GM12878 (cell line): ENCODE data around the gene NT5C1A. TPM values are rescaled to one million over a fixed set of nuclear protein-coding genes. Genes with fewer than 3 reads are reported as not detected.

ENCODE experiments used
- ATAC-seq: fragments of 200-7000 bp; cut with Tn5 transposase; 3 replicates; pipeline ENCODE4 v1.9.1; 2020; ENCODE audit warnings: mild to moderate bottlenecking, moderate library complexity
- BruUV-seq: library from RNA; stranded (reverse); fragments of 400-500 nt; replicated peaks from 2 replicates; lab custom pipeline; 2021; lab: Mats Ljungman, UMichigan
- CTCF ChIA-PET: fragments of 300-600 bp; sonication (Branson Sonifier 250); formaldehyde crosslinking; extraction: SDS; loops from one replicate; lab custom pipeline; 2021; ENCODE audit warnings: inconsistent platforms; lab: Yijun Ruan, JAX
- POLR2A ChIA-PET: fragments of 350-600 bp; formaldehyde crosslinking; extraction: SDS; loops from one replicate; lab custom pipeline; 2021; ENCODE audit warnings: inconsistent platforms; lab: Charles Lee
- RAD21 ChIA-PET: fragments of 300-600 bp; sonication (Branson Sonifier 250); formaldehyde crosslinking; loops from one replicate; lab custom pipeline; 2023; ENCODE audit warnings: antibody characterized with exemption; ENCODE audit not compliant: unreplicated experiment; lab: Charles Lee
- SMC1A ChIA-PET: fragments of 300-600 bp; sonication (Branson Sonifier 250); formaldehyde crosslinking; loops from one replicate; lab custom pipeline; 2023; ENCODE audit not compliant: unreplicated experiment, uncharacterized antibody; lab: Charles Lee
- DNase-seq: peaks from one replicate; pipeline ENCODE4 v3.0.0-alpha.2; 2011; ENCODE audit warnings: low read depth, low spot score
- FAIRE-seq: peaks from 3 replicates; lab custom pipeline; 2011; peaks lifted over from hg19 to GRCh38; lab: Jason Lieb, UNC
- H2AFZ ChIP-seq: 2 replicates; pipeline ENCODE4 v1.6.0; 2011; ENCODE audit warnings: low read depth, low read length, control low read depth; ENCODE audit not compliant: control insufficient read depth
- H3K27ac ChIP-seq: 2 replicates; pipeline ENCODE4 v1.5.1; 2011; ENCODE audit warnings: control low read depth; ENCODE audit not compliant: control insufficient read depth, insufficient read depth
- H3K27me3 ChIP-seq, 2 experiments: replicated peaks in 1 of 2; 2 replicates each; pipeline versions ENCODE4 v1.6.0 to v1.6.1; 2011; ENCODE audit warnings: low read length in 1 of 2; ENCODE audit not compliant: control insufficient read depth in 2 of 2, insufficient read depth in 2 of 2
- H3K36me3 ChIP-seq, 2 experiments: 2 replicates each; pipeline ENCODE4 v1.5.1; 2011; ENCODE audit warnings: low read length in 1 of 2; ENCODE audit not compliant: control insufficient read depth in 2 of 2, insufficient read depth in 2 of 2
- H3K4me1 ChIP-seq: 2 replicates; pipeline ENCODE4 v1.6.1; 2011; ENCODE audit warnings: mild to moderate bottlenecking, low read length, moderate library complexity, mixed read lengths; ENCODE audit not compliant: control insufficient read depth, insufficient read depth
- H3K4me2 ChIP-seq: 2 replicates; pipeline ENCODE4 v1.6.0; 2011; ENCODE audit warnings: control low read depth; ENCODE audit not compliant: control insufficient read depth, insufficient read depth
- H3K4me3 ChIP-seq: fragments of 200-600 bp; sonication (generic); 2 replicates; pipeline ENCODE4 v1.5.1; 2016
- H3K79me2 ChIP-seq: 2 replicates; pipeline ENCODE4 v1.6.0; 2011; ENCODE audit warnings: low read length; ENCODE audit not compliant: control insufficient read depth, insufficient read depth
- H3K9ac ChIP-seq: 2 replicates; pipeline ENCODE4 v1.8.0; 2011; ENCODE audit warnings: low read length, control low read depth, mixed read lengths; ENCODE audit not compliant: control insufficient read depth, insufficient read depth
- H3K9me3 ChIP-seq: replicated peaks from 3 replicates; pipeline ENCODE4 v1.5.1; 2011; ENCODE audit warnings: mild to moderate bottlenecking, low read length; ENCODE audit not compliant: control insufficient read depth, insufficient read depth
- H4K20me1 ChIP-seq: 2 replicates; pipeline ENCODE4 v1.6.0; 2011; ENCODE audit not compliant: control insufficient read depth, insufficient read depth
- ASH2L ChIP-seq: fragments of 300-600, 200-600 bp; sonication (generic); IDR thresholded peaks from 2 replicates; pipeline ENCODE4 v1.6.1; 2017; ENCODE audit warnings: low read depth, mild to moderate bottlenecking, borderline replicate concordance
- CBFB ChIP-seq: IDR thresholded peaks from 2 replicates; pipeline ENCODE4 v1.6.1; 2016; ENCODE audit warnings: antibody characterized with exemption, low read depth
- CEBPB ChIP-seq, 2 experiments: fragments of 150-350 bp in 1 of 2; IDR thresholded peaks; 2 replicates each; pipeline ENCODE4 v1.6.1; 2012 to 2014; ENCODE audit warnings: low read depth in 2 of 2, low read length in 2 of 2, borderline replicate concordance in 1 of 2, inconsistent platforms in 1 of 2
- CHD4 ChIP-seq: fragments of 200-600 bp; sonication (generic); IDR thresholded peaks from 2 replicates; pipeline ENCODE4 v1.6.1; 2016; ENCODE audit warnings: mild to moderate bottlenecking
- HDAC6 ChIP-seq: fragments of 200-600 bp; sonication (generic); IDR thresholded peaks from one replicate; pipeline ENCODE4 v1.8.0; 2017; ENCODE audit warnings: antibody characterized with exemption; ENCODE audit not compliant: unreplicated experiment
- KAT2A ChIP-seq: conservative IDR thresholded peaks from 2 replicates; pipeline ENCODE4 v1.6.1; 2011; ENCODE audit warnings: low read depth, low read length; ENCODE audit not compliant: control insufficient read depth
- MTA3 ChIP-seq: IDR thresholded peaks from 2 replicates; pipeline ENCODE4 v1.6.1; 2012; ENCODE audit warnings: low read length, inconsistent platforms, borderline replicate concordance
- MYB ChIP-seq: fragments of 150-350 bp; IDR thresholded peaks from 2 replicates; pipeline ENCODE4 v1.6.1; 2014; ENCODE audit warnings: mild to moderate bottlenecking, low read depth, low read length, borderline replicate concordance
- NBN ChIP-seq: fragments of 450-650 bp; IDR thresholded peaks from 2 replicates; pipeline ENCODE4 v1.6.1; 2016
- NKRF ChIP-seq: fragments of 450-650 bp; conservative IDR thresholded peaks from 2 replicates; pipeline ENCODE4 v1.6.1; 2017; ENCODE audit warnings: mild to moderate bottlenecking, moderate library complexity
- PML ChIP-seq: IDR thresholded peaks from 2 replicates; pipeline ENCODE4 v1.6.1; 2012; ENCODE audit warnings: low read length, inconsistent platforms
- POLR2A ChIP-seq: IDR thresholded peaks from 2 replicates; pipeline ENCODE4 v1.6.1; 2011; ENCODE audit warnings: low read depth, mild to moderate bottlenecking, low read length
- RAD21 ChIP-seq: IDR thresholded peaks from 2 replicates; pipeline ENCODE4 v1.6.1; 2011; ENCODE audit warnings: mild to moderate bottlenecking, low read depth, low read length, moderate library complexity; ENCODE audit not compliant: insufficient read depth
- SP1 ChIP-seq: IDR thresholded peaks from one replicate; pipeline ENCODE4 v1.6.1; 2011; ENCODE audit warnings: low read depth, low read length
- SRF ChIP-seq, 2 experiments: IDR thresholded peaks; 2 replicates each; pipeline ENCODE4 v1.6.1; 2011; ENCODE audit warnings: low read depth in 2 of 2, low read length in 2 of 2, mild to moderate bottlenecking in 1 of 2, moderate library complexity in 1 of 2
- STAT1 ChIP-seq: fragments of 450-650 bp; conservative IDR thresholded peaks from 2 replicates; pipeline ENCODE4 v1.6.1; 2014; ENCODE audit warnings: antibody characterized with exemption, mild to moderate bottlenecking
- TCF12 ChIP-seq: IDR thresholded peaks from 2 replicates; pipeline ENCODE4 v1.6.1; 2011; ENCODE audit warnings: low read depth, mild to moderate bottlenecking, low read length
- ZNF274 ChIP-seq: IDR thresholded peaks from one replicate; pipeline ENCODE4 v1.8.0; 2011; ENCODE audit not compliant: insufficient read length, insufficient read depth
- in situ Hi-C: fragments of 300-500 bp; cut with MboI; formaldehyde crosslinking; loops from 9 replicates; pipeline ENCODE4 v1.14.3; 2018; ENCODE audit warnings: mixed read lengths
- intact Hi-C: fragments of 100-400 bp; cut with micrococcal nuclease; formaldehyde crosslinking; loops from one replicate; pipeline ENCODE4 v1.14.2; 2022; ENCODE audit not compliant: unreplicated experiment
- polyA plus RNA-seq, 11 experiments: library from polyadenylated mRNA; depleted of rRNA in 4 of 11; unstranded in 6 of 11; stranded (reverse) in 5 of 11; fragments of >200 nt; fragmentation: Nextera tagmentation in 4 of 11; fragmentation: Illumina TruSeq in 1 of 11; extraction: Ambion mirVana in 4 of 11; extraction: Trizol in 1 of 11; gene quantifications; 1 replicate in 1 of 11; 2 replicates in 10 of 11; pipeline versions ENCODE4 v1.2.1 to v1.2.3, GENCODE V29; 2011 to 2016; ENCODE audit warnings: inconsistent platforms in 2 of 11, missing spikeins in 2 of 11, low read depth in 1 of 11
- total RNA-seq, 4 experiments: library from RNA; depleted of rRNA in 3 of 4; stranded (reverse); fragments of >200 nt in 3 of 4; fragmentation: Illumina TruSeq in 1 of 4; extraction: Trizol in 1 of 4; gene quantifications; 2 replicates each; pipeline versions ENCODE4 v1.2.1 to v1.2.3, GENCODE V29; 2013 to 2021
- TF ChIP-seq, protein P1 (sequence below): IDR thresholded peaks from 2 replicates; pipeline ENCODE4 v1.6.1; 2012; ENCODE audit warnings: low read depth, low read length, improper control_type of control experiment
- TF ChIP-seq, protein P2 (sequence below): fragments of 150-350 bp; IDR thresholded peaks from 2 replicates; pipeline ENCODE4 v1.6.1; 2014; ENCODE audit warnings: mild to moderate bottlenecking, low read depth, low read length

The NT5C1A gene
- total and polyA plus RNA-seq, 10 of the 15 experiments (the other 5 are each of a cell fraction or from before 2014, with no cell fraction given), result 0.05 to 0.77 (median 0.22) TPM; not detected in 1

DNA sequence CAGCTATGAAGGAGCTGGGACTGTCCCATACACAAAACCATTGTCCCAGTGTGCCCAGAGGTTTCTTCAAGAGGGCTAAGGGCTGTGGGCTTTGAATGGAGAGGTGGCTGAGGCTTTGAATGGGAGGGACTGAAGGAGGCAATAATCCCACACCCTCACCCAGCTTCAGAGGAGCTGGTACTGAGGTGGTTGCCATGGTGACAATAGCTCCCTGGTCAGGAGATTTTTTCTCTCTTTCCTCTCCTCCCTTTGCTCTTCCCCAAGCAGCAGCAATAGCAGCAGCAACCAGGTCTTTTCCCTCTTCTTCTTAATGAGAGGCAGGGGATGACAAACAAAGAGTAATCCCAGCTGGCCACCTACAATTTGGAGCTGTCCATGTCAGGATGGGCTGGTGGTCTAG is 17.7 kb upstream of the NT5C1A start:
- Histone ChIP-seq H3K4me3 (no peak overlapping the region), H3K79me2 (no peaks in the 10 kb centered on the region), H3K9ac (no peak overlapping the region), H3K4me2 (no peak overlapping the region), H3K4me1 (peaks cover 4% of the 10 kb centered on the region; the same call in 1 of the 2 replicates), H3K36me3 (no peaks in the 10 kb centered on the region), H3K9me3 (no peaks in the 10 kb centered on the region), H3K27ac (no peak overlapping the region), H3K27me3 (peaks cover 2 to 4% of the 10 kb centered on the region in 2 experiments), H4K20me1 (no peaks in the 10 kb centered on the region), H2AFZ (no peak overlapping the region)
- ChIA-PET CTCF (interaction anchor here (0.9 to 2.3 kb wide), 2 partner anchors 16 to 32 kb away, joined by 4 to 8 read pairs; no protein-coding TSS in a partner anchor), SMC1A (interaction anchor here (0.7 to 1.1 kb wide), 2 partner anchors 9 to 16 kb away, joined by 3 to 4 read pairs; no protein-coding TSS in a partner anchor), RAD21 (no interaction called here), POLR2A (no interaction called here)
- no peak for FAIRE-seq
- in situ Hi-C loops (no loop called here), intact Hi-C loops (no loop called here)
- TF ChIP-seq POLR2A (no peak), CHD4 (no peak), ASH2L (no peak), NBN (no peak), PML (no peak), MYB (no peak), NKRF (no peak), CEBPB (IDR thresholded peaks at IDR 0.05; ENCODE audit: borderline replicate concordance in 1 of 2, low read depth in 2 of 2, low read length in 2 of 2) (no peak), SP1 (no peak), ZNF274 (no peak), TCF12 (no peak), CBFB (no peak), RAD21 (no peak), STAT1 (no peak), MTA3 (no peak), KAT2A (no peak), SRF (IDR thresholded peaks at IDR 0.05; ENCODE audit: low read depth in 2 of 2, low read length in 2 of 2) (no peak), HDAC6 (no peak)
- TF ChIP-seq, protein P1, sequence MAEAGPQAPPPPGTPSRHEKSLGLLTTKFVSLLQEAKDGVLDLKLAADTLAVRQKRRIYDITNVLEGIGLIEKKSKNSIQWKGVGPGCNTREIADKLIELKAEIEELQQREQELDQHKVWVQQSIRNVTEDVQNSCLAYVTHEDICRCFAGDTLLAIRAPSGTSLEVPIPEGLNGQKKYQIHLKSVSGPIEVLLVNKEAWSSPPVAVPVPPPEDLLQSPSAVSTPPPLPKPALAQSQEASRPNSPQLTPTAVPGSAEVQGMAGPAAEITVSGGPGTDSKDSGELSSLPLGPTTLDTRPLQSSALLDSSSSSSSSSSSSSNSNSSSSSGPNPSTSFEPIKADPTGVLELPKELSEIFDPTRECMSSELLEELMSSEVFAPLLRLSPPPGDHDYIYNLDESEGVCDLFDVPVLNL, result no peak
- TF ChIP-seq, protein P2, sequence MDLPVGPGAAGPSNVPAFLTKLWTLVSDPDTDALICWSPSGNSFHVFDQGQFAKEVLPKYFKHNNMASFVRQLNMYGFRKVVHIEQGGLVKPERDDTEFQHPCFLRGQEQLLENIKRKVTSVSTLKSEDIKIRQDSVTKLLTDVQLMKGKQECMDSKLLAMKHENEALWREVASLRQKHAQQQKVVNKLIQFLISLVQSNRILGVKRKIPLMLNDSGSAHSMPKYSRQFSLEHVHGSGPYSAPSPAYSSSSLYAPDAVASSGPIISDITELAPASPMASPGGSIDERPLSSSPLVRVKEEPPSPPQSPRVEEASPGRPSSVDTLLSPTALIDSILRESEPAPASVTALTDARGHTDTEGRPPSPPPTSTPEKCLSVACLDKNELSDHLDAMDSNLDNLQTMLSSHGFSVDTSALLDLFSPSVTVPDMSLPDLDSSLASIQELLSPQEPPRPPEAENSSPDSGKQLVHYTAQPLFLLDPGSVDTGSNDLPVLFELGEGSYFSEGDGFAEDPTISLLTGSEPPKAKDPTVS, result no peak
- no peak for DNase-seq
- ATAC-seq, result no peak
- BruUV-seq, result no TSS peak
